Activated CD8-positive, alpha-beta memory T cell treated with anti-CD3 and anti-CD28 coated beads, Interleukin-2, amount 50 U/mL, for 48 hours (primary cell): ENCODE measurements around the gene SBK1.
"Not testable (repeated sequence)": the region's sequence is repeated elsewhere in the genome, so short reads cannot be mapped to it uniquely, and the experiment has no call there.

Experiments used
- DNase-seq: peaks from one replicate; pipeline ENCODE4 v3.0.0-alpha.2; 2020

Gene SBK1

DNA sequence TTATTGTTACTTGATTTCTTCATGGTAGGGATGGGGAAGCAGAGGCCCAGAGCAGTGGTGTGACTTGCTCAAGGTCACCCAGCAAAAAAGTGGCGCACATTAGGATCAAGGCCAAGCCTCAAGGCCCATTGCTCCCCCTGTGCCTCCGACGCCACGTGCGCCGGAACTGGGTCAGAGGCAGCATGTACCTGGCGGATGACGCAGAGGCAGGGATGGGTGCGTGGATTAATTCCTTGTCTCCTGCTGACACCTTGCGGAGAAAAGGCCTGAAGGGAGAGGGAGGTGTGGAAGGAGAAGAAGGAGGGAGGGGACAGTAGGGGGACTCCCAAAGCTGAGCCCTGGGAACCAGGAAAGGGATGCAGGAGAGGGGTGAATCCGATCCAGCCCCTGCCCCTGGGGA, 18.5 kb downstream of the SBK1 start:
- DNase-seq, result no peak

DNA sequence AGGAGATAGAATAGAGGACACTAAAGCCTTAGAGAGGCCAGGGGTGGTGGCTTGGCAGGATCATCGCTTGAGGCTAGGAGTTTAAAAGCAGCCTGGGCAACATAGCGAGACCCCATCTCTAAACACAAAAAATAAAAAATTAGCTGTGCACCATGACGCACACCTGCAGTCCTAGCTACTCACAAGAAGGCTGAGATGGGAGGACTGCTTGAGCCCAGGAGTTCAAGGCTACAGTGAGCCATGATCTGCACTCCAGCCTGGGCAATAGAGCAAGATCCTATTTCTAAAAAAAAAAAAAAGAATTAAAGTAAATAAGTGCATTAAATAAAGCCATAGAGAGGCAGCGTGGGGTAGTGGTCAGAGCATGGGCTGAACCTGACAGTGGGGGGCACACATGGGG, 19.1 kb downstream of the SBK1 start:
- DNase-seq, result no peak

GRCh38 chr16:28311913-28312312, 19.6 kb downstream of the SBK1 start:
- no peak for DNase-seq

DNA sequence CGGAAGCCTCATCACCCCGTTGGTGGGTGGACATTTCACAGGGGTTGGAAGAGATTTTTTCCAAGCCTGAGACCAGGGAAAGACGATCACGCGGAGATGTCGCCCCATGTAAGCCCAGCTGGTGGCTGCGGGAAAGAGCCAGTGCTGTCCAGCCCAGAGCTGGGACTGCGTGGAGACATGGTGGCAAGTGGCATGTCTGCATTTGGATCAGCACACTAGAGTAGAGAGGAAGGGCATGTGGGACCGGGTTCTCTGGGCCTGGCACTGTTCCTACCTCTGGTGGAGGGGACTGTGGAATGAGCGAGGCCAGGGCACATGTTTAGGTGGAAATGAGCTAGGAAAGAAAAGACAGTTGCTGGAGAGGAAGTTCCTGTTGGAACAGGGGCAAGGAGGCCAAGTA, 20.0 kb downstream of the SBK1 start:
- no peak for DNase-seq

GRCh38 chr16:28313587-28313986, 21.3 kb downstream of the SBK1 start:
- DNase-seq, result no peak

- DNase-seq, result no peak
Measured at GRCh38 chr16:28316054-28316453, 23.7 kb downstream of the SBK1 start.

DNA sequence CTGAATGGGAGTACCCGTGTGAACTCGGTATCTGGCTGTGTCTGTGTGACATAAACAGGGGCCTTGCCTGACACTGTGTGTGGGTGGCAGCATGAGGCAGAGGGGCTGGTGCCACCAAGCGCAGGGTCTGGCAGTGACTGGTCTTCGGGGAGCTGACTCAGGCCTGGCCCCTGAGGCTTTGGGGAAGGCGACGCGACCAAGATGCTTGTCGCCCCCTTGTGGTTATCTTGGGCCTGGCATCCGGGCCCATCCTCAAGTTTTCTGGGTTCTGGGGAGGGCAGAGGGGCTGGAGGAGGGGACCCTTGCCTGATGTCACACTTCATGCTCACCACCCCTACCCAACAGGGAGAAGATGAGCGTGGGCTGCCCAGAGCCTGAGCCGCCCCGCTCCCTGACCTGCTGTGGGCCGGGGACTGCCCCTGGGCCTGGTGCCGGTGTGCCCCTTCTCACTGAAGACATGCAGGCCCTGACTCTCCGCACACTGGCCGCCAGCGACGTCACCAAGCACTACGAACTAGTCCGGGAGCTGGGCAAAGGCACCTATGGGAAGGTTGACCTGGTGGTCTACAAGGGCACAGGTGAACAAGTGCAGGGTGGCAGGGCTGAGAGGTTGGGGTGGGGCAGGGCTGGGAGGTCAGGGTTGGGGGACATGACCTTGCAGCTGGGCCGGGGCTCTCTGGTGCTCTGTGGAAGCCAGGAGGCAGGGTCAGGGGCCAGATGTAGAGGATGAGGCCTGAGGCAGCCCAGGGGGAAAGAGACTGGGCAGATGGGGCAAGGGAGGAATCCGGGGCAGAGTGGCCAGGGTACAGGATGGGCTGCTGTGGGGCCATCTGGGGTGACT, 24.9 kb downstream of the SBK1 start:
- peak; percentile 92 for DNase-seq

GRCh38 chr16:28318042-28318744, 25.9 kb downstream of the SBK1 start:
- no peak for DNase-seq

DNA sequence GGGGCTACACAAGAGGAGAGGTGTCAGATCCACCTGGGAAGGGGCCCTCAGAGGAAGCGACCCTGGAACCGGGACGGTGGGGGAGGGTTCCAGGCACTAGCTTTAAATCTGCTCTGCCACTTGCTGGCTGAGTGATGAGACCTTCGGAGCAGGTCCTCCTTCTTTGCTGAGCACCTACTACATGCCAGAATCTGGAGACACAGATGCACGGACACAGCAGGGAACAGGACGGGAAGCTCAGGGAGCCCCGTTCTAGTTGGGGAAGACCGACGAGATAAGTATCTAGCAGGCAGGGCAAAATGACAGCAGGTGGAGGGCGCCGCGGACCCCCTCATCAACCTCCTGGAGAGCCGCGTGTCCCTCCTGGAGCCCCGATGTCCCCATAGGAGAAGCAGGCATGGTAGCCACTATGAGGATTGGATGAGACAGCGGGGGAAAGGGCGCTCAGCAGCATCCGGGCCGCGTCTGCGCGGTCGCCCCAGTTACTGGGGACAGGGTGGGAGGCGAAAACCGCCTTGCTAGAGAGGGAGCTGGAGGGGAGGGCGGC, 27.2 kb downstream of the SBK1 start:
- DNase-seq, result no peak

DNA sequence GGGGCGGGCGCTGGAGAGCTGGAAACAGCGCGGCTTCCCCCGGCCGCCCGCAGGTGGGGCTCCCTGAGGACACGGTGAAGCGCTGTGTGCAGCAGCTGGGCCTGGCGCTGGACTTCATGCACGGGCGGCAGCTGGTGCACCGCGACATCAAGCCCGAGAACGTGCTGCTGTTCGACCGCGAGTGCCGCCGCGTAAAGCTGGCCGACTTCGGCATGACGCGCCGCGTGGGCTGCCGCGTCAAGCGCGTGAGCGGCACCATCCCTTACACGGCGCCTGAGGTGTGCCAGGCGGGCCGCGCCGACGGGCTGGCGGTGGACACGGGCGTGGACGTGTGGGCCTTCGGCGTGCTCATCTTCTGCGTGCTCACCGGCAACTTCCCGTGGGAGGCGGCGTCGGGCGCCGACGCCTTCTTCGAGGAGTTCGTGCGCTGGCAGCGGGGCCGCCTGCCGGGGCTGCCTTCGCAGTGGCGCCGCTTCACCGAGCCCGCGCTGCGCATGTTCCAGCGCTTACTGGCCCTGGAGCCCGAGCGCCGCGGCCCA, 27.8 kb downstream of the SBK1 start:
- no peak for DNase-seq

DNA sequence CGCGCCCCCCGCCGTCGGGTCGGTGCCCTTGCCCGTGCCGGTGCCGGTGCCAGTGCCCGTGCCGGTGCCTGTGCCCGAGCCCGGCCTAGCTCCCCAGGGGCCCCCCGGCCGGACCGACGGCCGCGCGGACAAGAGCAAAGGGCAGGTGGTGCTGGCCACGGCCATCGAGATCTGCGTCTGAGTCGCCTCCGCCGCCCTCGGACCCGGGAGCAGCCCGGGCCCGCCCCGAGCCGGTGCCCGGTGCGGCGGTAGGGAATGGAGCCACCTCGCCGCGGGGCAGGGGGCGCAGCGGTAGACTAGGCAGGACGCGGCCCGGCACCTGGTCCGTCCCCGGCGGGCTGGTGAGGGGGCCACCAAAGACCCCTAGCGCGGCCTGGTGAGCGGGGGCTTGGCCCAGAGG, 28.4 kb downstream of the SBK1 start:
- DNase-seq, result no peak

- DNase-seq, result peak; percentile 79
Measured at GRCh38 chr16:28321700-28322411, 29.5 kb downstream of the SBK1 start.

GRCh38 chr16:28324235-28324886, 32.0 kb downstream of the SBK1 start:
- no peak for DNase-seq

DNA sequence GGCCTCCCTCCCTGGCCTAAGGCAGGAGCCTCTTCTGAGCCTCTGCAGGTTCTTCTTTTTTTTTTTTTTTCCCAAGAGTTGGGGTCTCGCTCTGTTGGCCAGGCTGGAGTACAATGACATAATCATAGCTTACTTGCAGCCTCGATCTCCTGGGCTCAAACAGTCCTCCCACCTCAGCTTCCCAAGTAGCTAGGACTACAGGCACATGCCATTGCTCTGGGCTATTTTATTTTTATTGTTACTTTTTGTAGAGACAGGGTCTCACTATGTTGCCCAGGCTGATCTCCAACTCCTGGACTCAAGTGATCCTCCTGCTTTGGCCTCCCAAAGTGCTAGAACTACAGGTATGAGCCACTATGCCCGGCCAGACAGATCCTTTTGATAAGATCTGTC, 32.6 kb downstream of the SBK1 start:
- no peak for DNase-seq

DNA sequence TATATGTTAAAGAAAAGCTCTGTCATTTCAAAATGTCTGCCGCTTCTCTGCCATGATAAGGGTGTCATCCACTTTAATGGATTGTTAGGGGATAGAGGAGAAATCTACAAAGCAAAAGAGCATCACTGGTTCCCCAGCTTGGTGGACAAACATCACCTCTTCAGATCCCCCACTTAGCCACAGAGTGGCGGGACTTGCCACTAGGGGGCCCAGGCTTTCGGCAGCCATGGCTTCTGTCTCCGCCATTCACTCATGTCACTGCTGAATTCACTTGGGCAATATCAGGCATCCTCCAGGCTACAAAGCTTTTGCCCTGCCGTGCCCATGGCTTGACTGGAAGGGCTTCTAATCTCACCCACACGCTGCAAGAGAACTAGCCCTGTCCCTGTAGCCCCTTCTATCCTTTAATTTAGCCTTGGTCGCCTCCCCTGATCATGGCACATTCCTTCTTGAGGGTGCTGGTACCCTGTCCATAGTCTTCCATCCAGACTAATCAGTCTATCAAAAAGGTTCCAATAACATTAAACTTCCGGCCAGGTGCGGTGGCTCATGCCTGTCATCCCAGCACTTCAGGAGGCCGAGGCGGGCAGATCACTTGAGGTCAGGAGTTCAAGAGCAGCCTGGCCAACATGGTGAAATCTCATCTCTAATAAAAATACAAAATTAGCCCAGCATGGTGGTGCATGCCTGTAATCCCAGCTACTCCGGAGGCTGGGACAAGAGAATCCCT, 34.7 kb downstream of the SBK1 start:
- DNase-seq, result peak; percentile 84

DNA sequence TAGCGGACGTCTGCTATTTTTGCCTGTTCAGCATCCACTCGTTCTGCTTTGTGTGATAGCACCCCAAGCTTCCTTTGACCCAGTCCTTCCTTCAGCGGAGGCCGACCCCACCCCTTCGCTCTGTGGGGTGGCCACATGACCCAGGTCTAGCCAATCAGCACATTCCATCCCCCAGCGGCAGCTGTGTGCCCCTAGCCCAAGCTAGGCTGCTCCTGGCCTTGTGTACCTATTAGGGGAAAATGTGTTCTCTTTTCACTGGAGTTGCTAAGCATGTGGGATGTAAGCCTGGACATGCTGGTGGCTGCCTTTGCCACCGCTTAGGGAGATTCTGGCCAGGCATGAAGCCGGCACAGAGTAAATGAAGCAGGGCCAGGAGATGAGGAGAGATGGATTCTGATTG, 37.9 kb downstream of the SBK1 start:
- DNase-seq, result peak; percentile 56

DNA sequence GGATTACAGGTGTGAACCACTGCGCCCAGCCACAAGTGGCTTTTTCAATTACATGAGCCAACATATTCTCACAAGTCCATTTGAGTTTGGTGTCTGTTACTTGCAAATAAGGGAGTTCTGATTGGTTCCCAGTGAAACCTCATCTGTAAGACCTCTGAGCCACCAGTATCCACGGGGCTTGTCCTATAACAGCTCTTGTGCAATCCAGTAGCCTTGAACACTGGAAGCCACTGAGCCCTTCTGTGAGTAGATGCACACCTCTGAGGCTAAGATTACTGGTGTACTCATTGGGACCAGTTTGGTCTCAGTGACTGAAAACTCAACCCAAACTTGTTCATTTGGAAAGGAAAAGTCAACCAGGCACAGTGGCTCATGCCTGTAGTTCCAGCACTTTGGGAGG, 38.7 kb downstream of the SBK1 start:
- DNase-seq, result peak; percentile 33

DNA sequence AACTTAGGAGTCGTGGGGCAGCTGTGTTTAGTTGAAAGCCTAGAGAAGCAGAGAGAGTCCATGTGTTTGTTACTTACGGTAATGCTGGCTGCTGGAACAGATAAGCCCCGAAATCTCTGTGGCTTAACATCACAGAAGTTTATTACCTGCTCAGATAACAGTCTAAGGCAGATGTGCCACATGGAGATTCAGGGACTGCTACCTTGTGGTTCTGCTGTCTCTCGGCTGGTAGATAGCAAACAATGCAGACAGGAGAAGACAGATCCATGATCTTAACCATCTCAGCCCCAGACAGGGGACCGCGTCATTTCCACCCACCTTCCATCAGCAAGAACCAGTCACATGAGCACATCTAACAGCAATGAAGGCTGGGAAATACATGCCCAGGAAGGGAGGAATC, 40.3 kb downstream of the SBK1 start:
- DNase-seq, result not testable (repeated sequence)

GRCh38 chr16:28335678-28336077, 43.4 kb downstream of the SBK1 start:
- not testable (repeated sequence) for DNase-seq

GRCh38 chr16:28336940-28337710, 44.8 kb downstream of the SBK1 start:
- not testable (repeated sequence) for DNase-seq

- DNase-seq, result not testable (repeated sequence)
Measured at GRCh38 chr16:28338230-28338629, 45.9 kb downstream of the SBK1 start.
